Fibroblast of peridontal ligament (primary cell): ENCODE results near the gene OR6C76.

ENCODE experiments used
- DNase-seq: peaks from one replicate; pipeline ENCODE4 v3.0.0-alpha.2; 2010; ENCODE audit errors: extremely low read depth

Gene OR6C76

GRCh38 chr12:55469291-55469690 lies 43.2 kb downstream of the OR6C76 start:
- DNase-seq, result no peak

GRCh38 chr12:55470088-55470829 lies 44.2 kb downstream of the OR6C76 start, which contains the start of gene OR6C70:
Gene OR6C70 (minus strand): TSS chr12:55470138. CDS start chr12:55470138, 0 bp downstream.
- no peak for DNase-seq

- DNase-seq, result no peak
Measured at GRCh38 chr12:55472264-55472663, 46.2 kb downstream of the OR6C76 start.
